GM19438 (cell line): ENCODE measurements around the gene OPCML.

ENCODE experiments used
- ATAC-seq: cut with Tn5 transposase; IDR thresholded peaks from one replicate; pipeline ENCODE4 v1.9.1; 2021; ENCODE audit warnings: low read depth; ENCODE audit not compliant: unreplicated experiment

OPCML gene

DNA sequence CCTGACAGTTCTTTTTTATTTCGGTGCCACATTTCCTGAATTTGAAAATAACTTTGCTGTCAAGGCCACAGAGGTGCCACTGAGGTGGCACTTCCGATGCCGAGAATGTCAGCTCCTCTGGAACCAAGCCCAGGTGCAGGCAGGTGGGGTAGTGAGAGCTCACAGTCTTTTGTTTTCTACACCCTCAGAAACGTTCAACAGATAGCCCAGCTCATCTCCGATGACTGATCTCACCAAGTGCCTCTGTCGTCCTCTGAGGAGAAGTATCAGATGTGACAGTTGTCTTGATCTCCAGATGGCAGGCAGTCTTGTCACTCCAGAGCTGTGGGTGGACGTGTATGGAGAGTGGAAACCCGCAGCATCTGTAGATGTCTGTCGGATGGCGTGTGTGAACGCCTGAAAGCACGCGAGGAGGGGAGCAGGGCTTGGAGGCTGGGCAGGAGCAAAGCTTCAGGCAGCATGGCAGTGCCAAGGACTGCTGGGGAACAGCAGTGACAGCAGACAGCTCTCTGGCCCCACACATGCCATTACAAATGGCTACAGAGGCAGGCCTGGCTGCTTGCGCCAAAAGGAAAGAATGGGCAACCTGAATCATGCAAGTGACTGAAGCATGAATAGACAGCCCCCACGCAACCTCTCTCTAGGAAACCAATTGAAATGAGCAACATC, 877.0 kb downstream of the OPCML start:
- ATAC-seq = no peak

DNA sequence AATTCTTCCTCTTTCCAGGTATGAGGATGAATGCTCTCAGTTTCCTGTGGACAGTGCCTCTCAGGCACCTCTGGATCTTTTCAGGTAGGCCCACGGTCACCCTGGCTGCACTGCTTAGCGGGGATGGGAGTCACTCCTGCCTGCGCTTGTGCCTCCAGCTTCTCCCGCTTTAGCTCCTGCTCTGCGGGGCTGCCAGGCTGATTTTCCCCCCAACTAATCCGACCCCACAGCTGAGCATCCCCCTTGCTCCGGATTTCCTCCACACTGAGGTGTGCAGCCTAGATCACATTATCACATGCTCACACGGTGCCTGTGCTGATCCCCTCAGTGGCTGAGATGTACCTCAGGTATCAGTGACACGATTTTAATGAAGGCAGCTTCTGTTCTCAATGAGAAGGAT, 879.1 kb downstream of the OPCML start:
- no peak for ATAC-seq

DNA sequence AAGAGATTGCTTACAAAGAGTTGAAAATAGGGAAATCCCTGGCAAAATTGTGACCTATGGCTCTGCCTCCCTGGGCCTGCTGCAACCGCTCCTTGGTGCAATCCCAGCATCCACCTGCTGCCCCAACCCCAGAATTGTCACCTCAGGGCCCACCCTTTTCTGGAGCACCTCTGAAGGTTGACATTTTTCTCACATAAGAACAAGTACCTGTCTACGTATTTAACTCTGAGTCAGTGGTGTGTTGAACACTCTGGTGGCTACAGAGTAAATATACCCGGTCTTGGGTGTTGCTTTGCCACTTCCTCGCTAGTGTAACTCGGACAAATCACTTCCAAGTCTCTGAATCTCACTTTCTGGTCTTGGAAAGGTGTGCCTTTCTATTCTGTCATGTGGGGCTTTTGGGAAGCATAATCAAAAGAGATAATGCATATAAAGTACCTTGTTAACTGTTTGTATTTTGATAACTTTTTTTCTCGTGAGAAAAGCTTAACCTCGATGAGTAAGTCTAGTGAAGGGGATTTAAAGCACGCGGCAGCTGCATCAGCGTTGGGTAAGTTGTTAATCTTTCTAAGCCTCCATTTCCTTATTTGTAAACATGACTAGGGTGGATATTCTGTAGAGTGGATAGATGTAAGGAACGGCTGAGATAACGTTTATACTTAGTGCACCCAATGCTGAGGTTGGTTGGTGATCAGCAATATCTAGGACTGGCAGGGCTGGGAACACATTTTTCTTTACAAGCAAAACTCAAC, 881.2 kb downstream of the OPCML start:
- no peak for ATAC-seq

DNA sequence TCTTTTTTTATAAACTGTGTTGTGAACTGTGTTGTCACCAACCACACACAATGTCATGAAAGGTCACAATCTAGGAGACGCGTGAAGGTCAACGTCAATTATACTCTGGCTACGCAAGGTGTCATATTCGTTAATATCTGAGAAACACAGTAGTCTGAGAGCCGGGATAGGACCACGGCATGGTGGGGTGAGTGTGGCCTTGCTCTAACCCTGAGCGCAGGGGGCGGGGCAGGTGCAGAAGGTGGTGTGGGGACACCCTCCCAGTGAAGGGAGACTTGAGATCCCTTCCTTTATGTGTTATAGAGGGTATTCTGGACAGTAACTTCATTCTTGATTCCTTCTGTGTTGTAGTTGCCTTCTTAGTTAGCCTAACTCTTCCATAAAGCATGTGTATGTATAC, 883.0 kb downstream of the OPCML start:
- no peak for ATAC-seq

DNA sequence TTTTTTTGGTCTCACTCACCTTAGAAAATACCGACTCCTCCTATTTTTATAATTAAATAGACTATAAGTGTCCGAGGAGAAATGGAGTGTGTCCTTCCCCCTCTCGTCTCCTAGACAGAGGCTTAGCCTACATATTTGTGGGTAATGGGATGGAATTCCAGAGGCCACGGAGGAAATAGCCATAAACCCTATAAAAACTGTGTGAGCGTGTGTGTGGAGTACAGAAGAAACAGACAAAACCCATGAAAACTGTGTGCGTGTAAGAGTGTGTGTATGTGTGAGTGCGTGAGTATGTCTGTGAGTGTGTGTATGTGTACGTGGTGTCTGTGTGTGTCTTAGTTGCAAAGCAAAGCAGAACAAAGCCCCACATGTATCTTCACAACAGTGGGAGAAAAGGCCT, 883.5 kb downstream of the OPCML start:
- no peak for ATAC-seq

DNA sequence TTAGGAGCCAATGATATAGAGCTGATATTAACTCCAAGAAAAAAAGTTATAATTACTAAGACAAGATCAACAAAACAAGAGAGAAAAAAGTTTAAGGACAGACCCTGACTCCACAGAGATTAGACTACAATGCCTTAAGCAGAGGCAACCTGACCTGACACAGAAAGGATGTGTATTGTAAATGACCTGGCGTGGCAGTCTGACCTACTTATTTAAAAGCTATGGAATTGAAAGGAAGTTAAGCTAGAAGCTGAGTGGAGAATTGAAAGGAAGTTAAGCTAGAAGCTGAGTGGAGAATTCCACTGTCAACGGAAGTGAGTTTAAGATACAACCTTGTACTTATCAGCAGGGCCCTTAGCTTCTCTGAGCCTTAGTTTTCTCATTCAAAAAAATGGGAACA, 885.4 kb downstream of the OPCML start:
- no peak for ATAC-seq

DNA sequence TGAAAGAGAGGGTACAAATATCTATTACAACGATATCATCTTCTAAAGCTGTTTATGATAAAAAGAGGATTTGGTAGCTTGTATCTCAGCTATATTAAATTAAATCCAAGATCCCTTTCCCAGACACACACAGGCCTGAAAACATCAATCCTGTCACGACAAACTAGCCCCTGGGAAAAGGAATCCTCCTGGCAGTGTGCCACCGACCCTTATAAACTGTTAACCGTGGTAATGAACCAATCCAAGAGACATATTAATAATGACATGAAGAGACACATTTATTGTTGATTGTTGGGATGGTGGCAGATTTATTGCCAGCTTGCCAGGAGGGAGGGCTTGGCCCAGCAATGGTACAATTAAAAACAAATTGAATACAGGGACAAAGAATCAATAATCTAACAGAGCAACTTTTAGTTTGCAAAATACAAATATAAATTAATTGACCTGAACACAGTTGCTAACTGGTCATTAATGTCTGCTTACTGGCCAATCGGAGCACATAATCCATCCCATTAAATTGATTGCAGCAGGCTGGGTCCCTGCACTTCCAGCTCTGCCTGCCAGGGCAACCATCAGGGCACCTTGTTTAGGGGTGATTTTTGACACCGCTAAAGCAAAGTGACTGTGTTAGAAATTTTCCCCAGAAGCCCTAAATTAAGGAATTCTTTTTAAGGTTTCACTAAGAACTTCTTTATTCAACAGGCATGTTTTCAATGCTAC, 887.6 kb downstream of the OPCML start:
- no peak for ATAC-seq

DNA sequence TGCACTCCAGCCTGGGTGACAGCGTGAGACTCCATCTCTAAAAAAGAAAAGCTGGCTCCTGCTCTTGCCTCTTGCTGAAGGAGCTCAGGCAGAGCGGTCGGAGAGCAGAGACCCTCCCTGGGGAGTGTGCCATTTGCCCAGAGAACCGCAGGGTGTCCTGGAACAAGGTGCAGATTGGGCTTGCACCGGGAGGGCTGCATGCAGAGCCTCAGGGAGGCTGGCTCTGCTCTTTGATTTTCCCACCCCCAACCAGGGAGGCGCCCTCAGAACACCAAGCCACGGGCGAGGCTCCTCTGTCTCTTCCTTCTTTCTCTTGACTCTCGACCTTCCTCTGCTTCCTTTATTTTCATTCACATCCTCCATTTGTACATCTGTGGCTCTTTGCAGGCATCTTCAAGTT, 889.1 kb downstream of the OPCML start:
- no peak for ATAC-seq

DNA sequence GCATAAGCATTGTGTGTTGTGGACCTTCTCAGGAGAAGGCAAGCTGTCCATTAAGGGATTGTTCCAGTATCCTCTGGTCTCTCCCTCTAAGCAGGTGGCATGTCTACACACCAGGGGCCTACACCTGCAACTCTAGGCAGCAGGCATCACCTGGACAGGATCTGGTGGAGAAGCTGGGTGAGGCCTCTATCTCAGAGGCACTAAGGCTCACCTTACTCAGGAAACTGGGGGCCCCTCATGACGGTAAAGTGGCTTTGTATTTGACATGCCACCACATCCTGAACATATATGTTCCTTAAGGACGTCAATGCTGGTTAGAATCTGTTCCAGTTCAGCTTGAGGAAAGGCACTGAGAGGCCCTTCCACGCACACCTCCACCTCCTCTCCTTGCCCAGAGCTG, 891.3 kb downstream of the OPCML start:
- no peak for ATAC-seq

DNA sequence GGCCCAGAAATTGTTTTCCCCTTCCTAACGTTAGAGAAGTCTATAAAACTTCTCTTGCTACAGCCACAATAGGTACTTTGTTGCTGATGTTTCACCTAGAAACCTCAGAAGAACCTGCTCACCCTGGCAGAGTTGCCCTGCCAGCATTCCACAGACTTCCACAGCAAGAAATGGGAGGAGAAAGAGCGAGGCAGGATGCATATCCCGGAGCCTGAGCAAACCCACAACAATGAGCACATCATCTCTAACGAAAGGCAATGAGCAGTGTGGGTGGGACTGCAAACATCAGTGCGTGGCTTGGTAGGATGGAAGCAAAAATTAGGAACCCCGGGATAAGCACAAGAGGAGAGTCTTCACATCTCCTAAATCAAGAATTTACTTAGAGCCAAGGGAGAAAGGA, 892.3 kb downstream of the OPCML start:
- no peak for ATAC-seq

DNA sequence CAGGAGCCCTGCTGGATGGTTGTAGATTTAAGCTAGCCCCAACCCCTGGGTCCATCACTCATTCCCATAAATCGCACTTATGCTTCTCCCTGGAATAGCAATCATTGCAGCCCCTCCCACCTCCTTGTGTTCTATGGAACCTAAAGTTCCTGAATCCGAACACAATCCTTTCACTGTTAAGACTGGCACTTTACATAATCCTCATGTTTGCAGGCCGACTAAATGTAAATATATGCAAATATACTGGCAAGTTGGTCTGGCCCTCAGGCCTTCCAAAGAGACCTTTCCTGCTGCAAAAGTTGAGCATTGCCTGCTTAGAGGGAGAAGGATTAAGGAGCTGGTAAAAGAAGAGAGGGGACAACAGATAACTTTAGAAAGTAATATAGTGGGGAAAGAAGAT, 892.9 kb downstream of the OPCML start:
- ATAC-seq = no peak

DNA sequence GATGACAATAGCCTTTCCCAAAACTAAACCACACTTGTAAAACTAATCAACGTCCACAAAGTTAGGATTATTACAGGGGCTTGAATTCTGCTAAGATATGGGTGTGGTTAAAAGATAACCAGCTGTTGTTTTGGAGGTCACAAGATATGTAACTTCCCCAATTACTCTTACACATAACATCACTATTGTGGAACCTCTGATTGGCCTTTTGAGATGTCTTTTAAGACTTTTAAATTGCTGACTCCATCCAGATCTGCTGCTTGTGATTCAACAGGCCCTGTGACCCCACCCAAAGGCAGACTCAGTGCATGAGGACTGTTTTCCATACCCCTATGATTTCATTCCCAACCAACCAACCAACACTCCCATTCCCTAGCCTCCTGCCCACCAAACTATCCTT, 893.9 kb downstream of the OPCML start:
- no peak for ATAC-seq

DNA sequence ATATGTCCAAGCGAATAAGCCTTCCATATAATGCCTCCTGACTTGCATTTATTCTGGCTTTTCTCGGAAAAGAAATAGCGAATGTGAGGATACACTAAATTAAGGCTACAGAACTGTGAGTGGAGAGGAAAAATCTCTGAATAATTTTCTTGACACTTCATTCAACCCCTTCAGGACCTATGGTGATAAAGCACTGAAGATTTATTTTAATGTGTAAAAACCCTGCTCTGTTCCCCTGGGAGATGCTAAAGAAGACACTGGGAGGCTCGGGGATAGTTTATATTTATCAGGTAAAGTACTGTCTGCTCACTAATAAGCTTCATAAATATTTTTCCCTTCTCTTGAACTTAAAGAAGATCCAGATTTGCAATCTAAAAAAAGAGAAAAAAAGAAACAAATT, 895.8 kb downstream of the OPCML start:
- no peak for ATAC-seq

DNA sequence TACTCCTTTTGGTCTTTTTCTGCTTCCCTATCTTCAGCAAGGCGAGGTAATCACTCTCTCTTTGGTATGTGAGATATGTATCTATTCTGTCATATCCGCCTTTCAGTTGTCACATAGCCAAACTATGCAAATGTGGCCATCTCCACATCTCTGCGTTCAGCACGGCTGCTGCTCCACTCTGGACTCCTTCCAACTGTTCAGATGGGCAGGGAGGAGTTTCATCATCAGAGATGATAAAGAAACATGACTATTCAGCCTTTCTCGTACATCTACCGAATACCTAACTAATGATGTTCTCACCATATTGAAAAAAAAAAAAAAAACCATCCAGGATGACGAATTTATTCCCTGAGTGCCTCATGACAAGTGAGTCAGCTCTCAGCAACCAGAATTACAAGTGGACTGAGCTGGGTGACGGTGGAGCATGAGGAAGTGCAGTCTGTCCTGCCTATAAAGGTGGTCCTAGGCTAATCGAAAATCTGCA, 899.6 kb downstream of the OPCML start:
- no peak for ATAC-seq

DNA sequence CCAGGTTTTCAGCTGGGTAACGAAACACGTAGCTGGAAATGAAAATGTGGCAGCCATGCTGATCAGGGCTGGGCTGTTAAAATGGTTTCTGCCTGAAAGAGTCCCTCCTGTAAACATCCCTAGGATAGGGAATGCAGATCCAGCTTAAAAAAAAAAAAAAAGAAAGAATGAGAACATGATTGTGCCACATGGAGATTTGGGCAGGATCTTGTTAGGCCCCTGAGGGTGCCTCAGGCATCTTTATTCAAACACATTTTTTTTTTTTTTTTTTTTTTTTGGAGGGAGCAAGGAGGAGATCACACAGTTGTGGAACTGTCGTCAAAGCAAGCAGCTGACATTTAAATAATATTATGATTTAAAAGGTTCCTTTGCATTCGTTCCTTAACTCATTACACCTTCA, 900.3 kb downstream of the OPCML start:
- ATAC-seq = no peak

DNA sequence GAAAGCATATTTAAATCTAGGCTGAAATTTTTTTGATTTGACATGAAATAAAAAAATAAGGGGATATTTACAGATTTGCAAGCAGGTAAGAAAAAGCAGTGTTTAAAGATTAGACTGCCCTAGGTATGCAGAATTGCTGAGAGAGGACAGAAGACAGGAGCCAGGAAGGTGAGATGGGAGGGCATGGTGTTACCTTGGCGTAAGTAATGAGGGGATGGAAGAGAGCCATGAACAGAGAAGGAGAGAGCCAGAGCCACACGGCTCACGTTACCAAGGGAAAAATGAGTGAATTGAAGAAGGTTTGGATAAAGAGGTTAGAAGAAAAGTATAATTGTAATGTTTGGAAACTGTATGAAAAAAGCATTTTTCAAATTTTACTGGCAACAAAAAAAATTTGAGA, 904.3 kb downstream of the OPCML start:
- ATAC-seq = no peak

DNA sequence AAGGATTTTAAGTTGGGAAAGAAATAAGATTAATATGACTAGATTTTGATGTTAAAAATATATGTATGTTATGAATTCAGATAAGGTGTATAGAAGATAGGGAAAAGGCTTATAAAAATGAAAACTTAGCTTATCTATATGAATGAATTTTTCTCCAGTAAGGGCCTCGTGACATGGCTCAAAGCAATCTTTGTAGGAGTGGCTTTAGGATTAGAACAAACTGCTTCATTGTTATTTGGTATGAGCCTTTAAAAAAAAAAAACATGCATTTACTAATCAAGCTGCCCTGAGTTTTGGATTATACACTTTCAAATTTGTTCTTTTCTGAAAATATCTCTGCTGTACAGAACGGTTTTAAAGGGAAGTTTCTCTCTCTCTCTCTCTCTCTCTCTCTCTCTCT, 905.9 kb downstream of the OPCML start:
- no peak for ATAC-seq

DNA sequence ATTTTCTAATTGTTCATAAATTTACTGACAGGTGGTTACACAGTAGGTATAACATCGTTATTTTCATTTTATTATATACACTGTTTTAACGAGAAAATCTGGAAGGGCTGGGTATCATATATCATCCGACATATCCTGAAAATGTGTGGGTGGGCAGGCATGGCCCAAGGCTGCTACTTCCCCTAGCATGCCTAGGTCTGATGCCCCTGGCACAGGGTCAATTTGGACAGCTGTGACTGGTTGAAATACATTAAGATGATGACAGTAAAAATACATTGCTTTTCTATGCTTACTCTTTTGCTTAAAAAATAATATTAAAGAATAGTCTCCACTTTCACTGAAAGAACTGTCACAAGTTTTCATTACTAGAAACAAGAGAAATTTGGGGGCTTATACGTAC, 908.8 kb downstream of the OPCML start:
- no peak for ATAC-seq

DNA sequence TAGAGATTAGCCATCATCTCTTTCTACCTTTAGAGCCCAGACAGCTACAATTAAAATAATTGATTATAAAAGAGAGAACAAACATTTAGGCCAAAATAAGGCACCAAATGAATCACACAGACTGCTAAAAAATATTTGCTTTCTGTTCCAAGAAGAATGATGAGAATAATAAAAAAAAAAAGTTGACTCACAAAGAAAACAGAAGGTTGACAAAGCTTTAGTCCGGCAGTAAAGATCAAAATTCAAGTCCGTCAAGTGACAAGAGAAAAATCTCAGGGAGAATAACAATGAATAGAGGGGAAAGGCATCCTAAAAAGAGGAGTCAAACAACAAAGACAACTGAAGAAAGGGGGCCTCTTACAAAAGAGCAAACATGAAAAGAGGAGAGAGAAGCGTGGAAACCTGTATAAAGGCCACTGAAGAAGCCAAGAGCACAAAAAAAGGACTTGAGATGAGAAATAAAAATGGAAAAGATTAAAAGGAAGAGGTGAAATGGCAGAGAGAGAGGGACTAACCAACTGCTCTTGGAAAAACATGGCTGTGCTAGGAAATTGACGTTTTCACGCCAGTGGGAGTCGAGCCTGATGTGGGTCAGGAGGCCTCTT, 910.2 kb downstream of the OPCML start:
- ATAC-seq = no peak

DNA sequence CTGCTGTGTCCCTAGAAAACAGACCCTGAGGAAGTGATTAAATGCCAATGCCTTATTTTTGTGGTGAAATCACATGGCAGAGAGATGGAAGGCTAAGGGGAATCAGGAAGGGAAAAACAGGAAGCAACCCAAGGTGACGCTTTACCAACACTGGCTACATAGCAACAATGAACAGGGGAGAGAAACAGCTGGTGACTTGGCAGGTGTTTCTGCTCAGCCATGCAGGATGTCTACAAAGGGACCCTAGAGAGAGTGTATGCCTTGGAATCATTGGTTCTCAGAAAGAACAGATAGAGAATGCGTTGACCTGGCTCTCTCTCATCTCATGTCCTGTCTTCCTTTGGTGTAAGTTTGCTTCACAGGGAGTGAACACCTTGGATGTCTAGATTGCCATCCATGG, 911.9 kb downstream of the OPCML start:
- ATAC-seq = no peak

DNA sequence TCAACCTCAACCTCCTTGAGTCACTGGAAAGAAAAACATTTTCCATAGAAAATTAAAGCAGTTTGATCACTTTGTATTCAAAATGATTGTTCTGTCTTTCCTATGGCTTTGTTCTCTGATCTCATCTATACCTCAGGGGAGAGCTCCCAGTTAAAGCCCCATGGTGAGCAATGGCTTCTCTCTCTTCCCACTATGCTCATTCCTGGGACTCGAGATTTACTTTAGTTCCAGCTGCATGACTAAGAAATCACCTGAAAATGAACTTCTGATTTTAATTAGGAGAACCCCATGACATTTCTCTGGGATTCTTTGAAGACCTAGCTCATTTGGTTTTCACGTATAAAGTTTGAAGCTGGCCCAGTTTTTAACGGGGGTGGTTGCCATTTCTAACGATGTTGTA, 921.5 kb downstream of the OPCML start:
- ATAC-seq = no peak
